Endothelial cell of umbilical vein (primary cell): ENCODE data around the gene PRH1. TPM values are rescaled to one million over a fixed set of nuclear protein-coding genes. Genes with fewer than 3 reads are reported as not detected.

Experiments
- BruUV-seq: library from RNA; stranded (reverse); fragments of 400-500 nt; replicated peaks from 2 replicates; lab custom pipeline; 2021; lab: Mats Ljungman, UMichigan
- CTCF ChIA-PET: fragments of 300-600, 350-600 bp; sonication (Branson Sonifier 250); formaldehyde crosslinking; loops from one replicate; lab custom pipeline; 2021; ENCODE audit warnings: antibody characterized with exemption, inconsistent platforms; lab: Charles Lee
- POLR2A ChIA-PET: fragments of 300-600, 350-600 bp; sonication (Branson Sonifier 250); formaldehyde crosslinking; loops from one replicate; lab custom pipeline; 2021; ENCODE audit warnings: antibody characterized with exemption, inconsistent platforms; lab: Charles Lee
- DNase-seq: peaks from one replicate; pipeline ENCODE4 v3.0.0-alpha.2; 2011; ENCODE audit warnings: low read depth, low spot score
- FAIRE-seq: peaks from 2 replicates; lab custom pipeline; 2011; peaks lifted over from hg19 to GRCh38; lab: Jason Lieb, UNC
- H2AFZ ChIP-seq: 2 replicates; pipeline ENCODE4 v1.6.0; 2012; ENCODE audit warnings: low read depth, low read length, control low read depth, inconsistent platforms
- H3K27ac ChIP-seq: 2 replicates; pipeline ENCODE4 v1.5.1; 2011; ENCODE audit warnings: low read depth, mild to moderate bottlenecking, control low read depth, low read length, moderate library complexity; ENCODE audit not compliant: insufficient read depth
- H3K27me3 ChIP-seq, 2 experiments: 2 replicates each; pipeline versions ENCODE4 v1.6.0 to v1.6.1; 2011; ENCODE audit warnings: low read length in 2 of 2, mixed read lengths in 1 of 2; ENCODE audit not compliant: control insufficient read depth in 2 of 2, insufficient read depth in 2 of 2
- H3K36me3 ChIP-seq, 2 experiments: 2 replicates in 1 of 2; 3 replicates in 1 of 2; pipeline ENCODE4 v1.5.1; 2011; ENCODE audit warnings: low read length in 2 of 2, mild to moderate bottlenecking in 1 of 2, moderate library complexity in 1 of 2; ENCODE audit not compliant: control insufficient read depth in 2 of 2, insufficient read depth in 2 of 2; ENCODE audit errors: extremely low read depth in 1 of 2
- H3K4me1 ChIP-seq: 3 replicates; pipeline ENCODE4 v1.5.1; 2011; ENCODE audit warnings: mild to moderate bottlenecking, low read length; ENCODE audit not compliant: control insufficient read depth, insufficient read depth; ENCODE audit errors: extremely low read depth
- H3K4me2 ChIP-seq: 2 replicates; pipeline ENCODE4 v1.6.1; 2011; ENCODE audit warnings: low read length, control low read depth, mixed read lengths; ENCODE audit not compliant: insufficient read depth
- H3K4me3 ChIP-seq, 3 experiments: fragments of 200-600 bp in 1 of 3; sonication (generic), shearing (Covaris generic) in 1 of 3; replicated peaks in 1 of 3; 2 replicates each; pipeline ENCODE4 v1.5.1; 2011 to 2016; ENCODE audit warnings: control low read depth in 3 of 3, low read length in 3 of 3, mild to moderate bottlenecking in 2 of 3, inconsistent platforms in 1 of 3, low read depth in 1 of 3, moderate library complexity in 1 of 3; ENCODE audit not compliant: insufficient read depth in 1 of 3
- H3K79me2 ChIP-seq: 2 replicates; pipeline ENCODE4 v1.6.0; 2012; ENCODE audit warnings: low read length, inconsistent platforms; ENCODE audit not compliant: control insufficient read depth, insufficient read depth
- H3K9ac ChIP-seq: replicated peaks from 2 replicates; pipeline ENCODE3; 2011; ENCODE audit warnings: low read length, control low read depth; ENCODE audit not compliant: insufficient read depth; ENCODE audit errors: extremely low read depth
- H3K9me1 ChIP-seq: replicated peaks from 3 replicates; pipeline ENCODE4 v1.6.0; 2011; ENCODE audit warnings: mild to moderate bottlenecking, low read length; ENCODE audit not compliant: control insufficient read depth, insufficient read depth; ENCODE audit errors: extremely low read depth
- H3K9me3 ChIP-seq: replicated peaks from 2 replicates; pipeline ENCODE4 v1.5.1; 2012; ENCODE audit warnings: low read length, inconsistent platforms; ENCODE audit not compliant: control insufficient read depth, insufficient read depth
- H4K20me1 ChIP-seq: replicated peaks from 2 replicates; pipeline ENCODE3; 2011; ENCODE audit warnings: mild to moderate bottlenecking, low read length; ENCODE audit not compliant: control insufficient read depth, insufficient read depth; ENCODE audit errors: extremely low read depth
- EZH2 ChIP-seq: IDR thresholded peaks from 2 replicates; pipeline ENCODE4 v1.6.1; 2012; ENCODE audit warnings: borderline replicate concordance, low read depth, mild to moderate bottlenecking, moderate library complexity, low read length, inconsistent platforms; ENCODE audit not compliant: severe bottlenecking
- FOS ChIP-seq: IDR thresholded peaks from 2 replicates; pipeline ENCODE4 v1.6.1; 2011; ENCODE audit warnings: mild to moderate bottlenecking, low read length, moderate library complexity, borderline replicate concordance; ENCODE audit not compliant: insufficient read depth
- GATA2 ChIP-seq: IDR thresholded peaks from 2 replicates; pipeline ENCODE4 v1.7.0; 2011; ENCODE audit warnings: low read depth, mild to moderate bottlenecking, moderate library complexity, mixed read lengths, low read length; ENCODE audit not compliant: insufficient read length, insufficient read depth
- JUN ChIP-seq: IDR thresholded peaks from 2 replicates; pipeline ENCODE4 v1.6.1; 2011; ENCODE audit warnings: borderline replicate concordance, low read depth; ENCODE audit not compliant: insufficient read length, insufficient read depth
- MYC ChIP-seq: IDR thresholded peaks from one replicate; pipeline ENCODE4 v1.6.1; 2011; ENCODE audit warnings: mild to moderate bottlenecking, low read depth, low read length
- POLR2A ChIP-seq: IDR thresholded peaks from 2 replicates; pipeline ENCODE4 v1.6.1; 2012; ENCODE audit warnings: low read depth, mild to moderate bottlenecking, control low read depth, low read length
- POLR2AphosphoS5 ChIP-seq: IDR thresholded peaks from 2 replicates; pipeline ENCODE4 v1.6.1; 2012; ENCODE audit warnings: low read depth, mild to moderate bottlenecking, control low read depth, low read length, moderate library complexity; ENCODE audit not compliant: insufficient read depth
- dilution Hi-C: fragments of 300-500 bp; cut with MboI; formaldehyde crosslinking; loops from one replicate; pipeline ENCODE4 v1.15.0; 2019; ENCODE audit warnings: low sequenced_read_pairs; ENCODE audit not compliant: extremely low pct_ligation_motif_present
- intact Hi-C: fragments of 100-400 bp; cut with micrococcal nuclease; formaldehyde crosslinking; loops from one replicate; pipeline ENCODE4 v1.10.0; 2022
- polyA plus RNA-seq, 4 experiments: library from polyadenylated mRNA; depleted of rRNA in 3 of 4; stranded (reverse) in 3 of 4; unstranded in 1 of 4; fragments of >200 nt; gene quantifications; 2 replicates each; pipeline versions ENCODE4 v1.2.1 to v1.2.3, GENCODE V29; 2011 to 2012; ENCODE audit warnings: missing spikeins in 1 of 4
- total RNA-seq: library from RNA; stranded (reverse); gene quantifications from 2 replicates; pipeline ENCODE4 v1.2.3, GENCODE V29; 2021
- TF ChIP-seq, protein P1 (sequence below): IDR thresholded peaks from 2 replicates; pipeline ENCODE4 v1.6.1; 2011; ENCODE audit not compliant: insufficient read depth, insufficient read length
- TF ChIP-seq, protein P2 (sequence below), 2 donors: IDR thresholded peaks; 1 replicate in 1 of 2; 2 replicates in 1 of 2; pipeline ENCODE4 v1.5.1; 2011; ENCODE audit warnings: low read length in 2 of 2, mild to moderate bottlenecking in 2 of 2, moderate library complexity in 2 of 2, control low read depth in 1 of 2, inconsistent platforms in 1 of 2, low read depth in 1 of 2; ENCODE audit not compliant: insufficient read depth in 1 of 2; ENCODE audit errors: extremely low read depth in 1 of 2

The PRH1 gene
- total and polyA plus RNA-seq, 2 donors (not counting 3 experiments of a cell fraction or from before 2014, with no cell fraction given), result 2.3 to 16.2 TPM

DNA sequence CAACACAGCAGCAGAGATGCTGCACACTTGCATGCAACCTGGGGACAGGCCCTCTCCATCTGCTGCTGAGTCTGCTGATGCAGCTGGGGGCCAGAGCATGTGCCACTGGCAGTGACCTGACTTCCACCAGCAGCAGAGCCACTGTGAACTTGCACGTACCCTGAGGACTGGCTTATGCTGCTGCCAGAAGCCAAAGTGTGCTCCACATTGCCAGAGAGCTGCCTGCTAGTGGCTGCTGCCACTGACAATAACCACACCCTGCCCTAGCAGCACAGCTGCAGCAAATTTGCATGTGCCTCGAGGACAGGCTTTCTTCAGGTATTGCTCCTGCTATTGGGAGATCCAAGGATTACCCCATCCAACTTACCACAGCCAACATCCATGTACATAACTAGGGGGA lies 30.3 kb downstream of the PRH1 start:
- dilution Hi-C loops (no loop called here), intact Hi-C loops (no loop called here)
- H3K4me3 ChIP-seq, result no peak overlapping the region
- TF ChIP-seq GATA2, result no peak
- TF ChIP-seq, protein P1, sequence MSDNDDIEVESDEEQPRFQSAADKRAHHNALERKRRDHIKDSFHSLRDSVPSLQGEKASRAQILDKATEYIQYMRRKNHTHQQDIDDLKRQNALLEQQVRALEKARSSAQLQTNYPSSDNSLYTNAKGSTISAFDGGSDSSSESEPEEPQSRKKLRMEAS, result no peak
- no peak for TF ChIP-seq EZH2
- no peak for TF ChIP-seq MYC
- TF ChIP-seq JUN, result no peak
- TF ChIP-seq POLR2AphosphoS5, result no peak
- TF ChIP-seq POLR2A, result no peak
- TF ChIP-seq FOS, result no peak
- TF ChIP-seq, protein P2, sequence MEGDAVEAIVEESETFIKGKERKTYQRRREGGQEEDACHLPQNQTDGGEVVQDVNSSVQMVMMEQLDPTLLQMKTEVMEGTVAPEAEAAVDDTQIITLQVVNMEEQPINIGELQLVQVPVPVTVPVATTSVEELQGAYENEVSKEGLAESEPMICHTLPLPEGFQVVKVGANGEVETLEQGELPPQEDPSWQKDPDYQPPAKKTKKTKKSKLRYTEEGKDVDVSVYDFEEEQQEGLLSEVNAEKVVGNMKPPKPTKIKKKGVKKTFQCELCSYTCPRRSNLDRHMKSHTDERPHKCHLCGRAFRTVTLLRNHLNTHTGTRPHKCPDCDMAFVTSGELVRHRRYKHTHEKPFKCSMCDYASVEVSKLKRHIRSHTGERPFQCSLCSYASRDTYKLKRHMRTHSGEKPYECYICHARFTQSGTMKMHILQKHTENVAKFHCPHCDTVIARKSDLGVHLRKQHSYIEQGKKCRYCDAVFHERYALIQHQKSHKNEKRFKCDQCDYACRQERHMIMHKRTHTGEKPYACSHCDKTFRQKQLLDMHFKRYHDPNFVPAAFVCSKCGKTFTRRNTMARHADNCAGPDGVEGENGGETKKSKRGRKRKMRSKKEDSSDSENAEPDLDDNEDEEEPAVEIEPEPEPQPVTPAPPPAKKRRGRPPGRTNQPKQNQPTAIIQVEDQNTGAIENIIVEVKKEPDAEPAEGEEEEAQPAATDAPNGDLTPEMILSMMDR (IDR thresholded peaks at IDR 0.05; ENCODE audit: extremely low read depth in 1 of 2, insufficient read depth in 1 of 2, low read depth in 1 of 2, low read length in 2 of 2), result no peak
- no peak overlapping the region for H2AFZ ChIP-seq
- no peaks in the 10 kb centered on the region for H4K20me1 ChIP-seq
- no peak overlapping the region for H3K4me2 ChIP-seq
- no TSS peak for BruUV-seq
- H3K9ac ChIP-seq, result no peak overlapping the region
- FAIRE-seq, result no peak
- H3K4me1 ChIP-seq, result no peaks in the 10 kb centered on the region
- H3K9me1 ChIP-seq, result no peaks in the 10 kb centered on the region
- POLR2A ChIA-PET, result no interaction called here
- no peaks in the 10 kb centered on the region for H3K79me2 ChIP-seq
- H3K9me3 ChIP-seq, result peaks cover 2% of the 10 kb centered on the region
- H3K27me3 ChIP-seq, result no peaks in the 10 kb centered on the region
- no peak for DNase-seq
- H3K27ac ChIP-seq, result no peak overlapping the region
- H3K36me3 ChIP-seq, result no peaks in the 10 kb centered on the region
- CTCF ChIA-PET, result no interaction called here
